GM15510 (cell line): Measurements from ENCODE around the gene SGIP1.

ENCODE experiments used
- POLR2A ChIP-seq: IDR thresholded peaks from 3 replicates; pipeline ENCODE4 v1.6.1; 2011; ENCODE audit warnings: borderline replicate concordance; ENCODE audit not compliant: insufficient read length; ENCODE audit errors: extremely low read depth

The SGIP1 gene

GRCh38 chr1:66506393-66506687 is 27.6 kb upstream of the SGIP1 start:
- TF ChIP-seq POLR2A = no peak

DNA sequence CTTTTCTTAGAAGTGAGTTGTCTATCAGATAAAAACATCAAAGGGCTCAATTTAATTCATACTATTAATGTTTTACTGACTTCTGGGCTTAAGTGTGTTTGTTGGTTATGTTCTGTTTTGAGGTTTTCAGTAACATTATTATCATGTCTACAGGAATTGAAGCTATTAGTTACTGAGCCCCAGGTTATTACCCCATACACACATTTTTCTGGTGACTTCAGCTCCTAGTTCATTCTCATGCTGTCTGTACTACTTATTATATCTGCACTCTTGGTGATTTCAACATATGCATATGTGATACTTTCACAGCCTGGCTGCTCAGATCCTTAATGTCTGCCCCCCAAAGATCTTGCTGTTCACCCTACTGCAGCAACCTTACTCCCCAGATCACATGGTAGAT is 27.0 kb upstream of the SGIP1 start:
- TF ChIP-seq POLR2A = no peak

GRCh38 chr1:66510407-66510806 is 23.5 kb upstream of the SGIP1 start:
- no peak for TF ChIP-seq POLR2A

GRCh38 chr1:66511118-66511517 is 22.8 kb upstream of the SGIP1 start:
- TF ChIP-seq POLR2A = no peak

- TF ChIP-seq POLR2A = no peak
These were observed 16.0 kb upstream of the SGIP1 start for GRCh38 chr1:66517959-66518358.

- TF ChIP-seq POLR2A = no peak
These were observed 15.3 kb upstream of the SGIP1 start for GRCh38 chr1:66518654-66519053.

- no peak for TF ChIP-seq POLR2A
These were observed 14.0 kb upstream of the SGIP1 start for GRCh38 chr1:66519992-66520391.

GRCh38 chr1:66520655-66521054 is 13.3 kb upstream of the SGIP1 start:
- TF ChIP-seq POLR2A = no peak

- no peak for TF ChIP-seq POLR2A
These were observed 12.1 kb upstream of the SGIP1 start for GRCh38 chr1:66521721-66522365.

- TF ChIP-seq POLR2A = no peak
These were observed 10.4 kb upstream of the SGIP1 start for GRCh38 chr1:66523562-66523961.

DNA sequence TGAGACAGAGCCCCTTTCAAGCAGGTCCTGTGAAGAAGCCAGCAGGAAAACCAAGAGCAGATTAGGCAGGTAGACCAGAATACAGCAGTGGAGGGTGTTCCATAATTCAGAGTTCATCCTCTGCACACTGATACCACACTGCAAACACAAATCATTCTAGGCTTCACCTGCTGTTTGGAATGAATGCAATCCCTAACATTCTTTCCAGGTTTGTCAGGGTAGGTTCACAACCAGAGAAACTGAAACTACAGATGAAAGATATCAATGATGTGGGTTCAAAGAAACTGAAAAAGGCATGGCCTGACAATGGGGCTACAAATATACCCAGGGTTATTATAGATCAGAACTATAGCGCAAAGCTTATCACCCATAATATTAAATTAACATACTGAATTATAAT is 8.9 kb upstream of the SGIP1 start:
- no peak for TF ChIP-seq POLR2A

DNA sequence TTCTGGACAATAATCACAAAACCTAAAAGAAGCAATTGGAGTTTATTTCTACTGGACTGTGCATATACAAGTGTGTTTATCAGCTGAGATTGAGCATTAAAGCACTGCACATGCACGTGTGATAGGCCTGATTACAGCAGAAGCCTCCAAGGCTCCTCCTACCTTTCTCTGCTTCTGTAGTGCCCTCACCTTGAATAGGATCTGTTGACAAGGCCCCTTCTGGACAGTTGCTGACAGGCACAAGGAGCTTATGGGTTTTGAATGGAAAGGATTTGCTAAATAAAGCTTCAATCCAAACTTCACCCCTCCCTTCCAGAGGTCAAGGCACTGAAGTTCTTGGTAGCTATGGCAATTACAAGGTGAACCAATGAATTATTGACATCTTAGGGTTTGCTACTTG is 7.9 kb upstream of the SGIP1 start:
- TF ChIP-seq POLR2A = no peak

GRCh38 chr1:66526991-66527390 is 7.0 kb upstream of the SGIP1 start:
- no peak for TF ChIP-seq POLR2A

DNA sequence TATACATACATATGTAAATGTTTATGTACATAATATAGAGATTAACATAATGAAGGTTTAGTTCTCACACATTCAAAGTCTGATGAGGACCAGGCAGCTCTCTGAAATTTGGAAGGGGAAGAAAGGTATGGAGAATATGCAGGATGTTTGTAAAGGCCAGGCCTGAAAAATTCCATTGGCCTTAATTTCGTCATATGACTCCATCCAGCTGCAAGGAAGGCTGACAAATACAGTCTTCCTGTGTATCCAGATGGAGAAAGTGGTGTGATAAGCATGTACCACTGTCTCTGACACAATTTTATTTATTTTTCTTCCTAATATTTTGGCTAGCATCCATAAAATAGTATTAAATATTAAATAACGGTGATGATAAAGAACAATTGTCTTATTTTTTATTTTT is 6.3 kb upstream of the SGIP1 start:
- no peak for TF ChIP-seq POLR2A

DNA sequence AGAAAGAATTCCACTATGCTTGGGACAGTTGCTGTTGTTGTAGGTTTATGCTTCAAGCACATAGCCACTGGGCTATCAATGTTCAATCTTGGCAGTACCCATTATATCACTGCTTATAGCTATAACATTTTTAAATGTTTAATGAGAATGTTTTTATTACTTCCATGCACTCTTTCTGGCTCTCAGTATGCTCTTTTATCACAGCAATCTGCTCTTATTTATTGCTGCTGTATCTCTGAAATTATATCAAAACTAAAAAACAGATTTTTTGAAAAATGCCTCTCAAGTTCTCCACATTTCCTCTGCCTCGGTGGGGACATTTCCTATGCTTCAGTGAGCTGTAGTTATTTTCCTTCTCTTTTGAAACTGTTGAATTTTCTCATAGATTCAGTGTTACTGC is 5.4 kb upstream of the SGIP1 start:
- no peak for TF ChIP-seq POLR2A

DNA sequence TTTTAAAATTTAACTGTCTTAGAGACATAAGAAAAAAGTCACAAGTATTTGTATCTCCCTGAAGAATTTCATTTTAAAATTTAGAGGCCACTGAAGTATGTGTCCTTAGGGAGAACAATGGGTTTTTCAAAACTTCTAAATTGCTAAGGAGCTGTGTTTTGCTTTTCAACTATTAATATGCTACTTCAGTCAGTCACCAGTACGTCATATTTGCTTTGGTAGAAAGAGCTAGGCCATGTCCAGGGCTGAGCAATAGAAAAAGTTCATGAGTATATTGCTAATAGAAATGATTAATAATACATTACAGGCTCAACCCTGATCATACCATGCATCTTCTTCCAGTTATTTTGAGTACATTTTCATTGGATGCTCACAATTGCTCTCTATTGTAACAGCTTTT is 1.7 kb upstream of the SGIP1 start:
- TF ChIP-seq POLR2A = no peak
